Keratinocyte (primary cell): ENCODE measurements around the gene NPY4R. TPM values are rescaled to one million over a fixed set of nuclear protein-coding genes. Genes with fewer than 3 reads are reported as not detected.
"Not testable (repeated sequence)": the region's sequence is repeated elsewhere in the genome, so short reads cannot be mapped to it uniquely, and the experiment has no call there.

Experiments
- DNase-seq: peaks from one replicate; pipeline ENCODE4 v3.0.0-alpha.2; 2011; ENCODE audit warnings: low read depth, missing footprints, low spot score
- FAIRE-seq: peaks from 2 replicates; lab custom pipeline; 2011; peaks lifted over from hg19 to GRCh38; lab: Jason Lieb, UNC
- H2AFZ ChIP-seq: 2 replicates; pipeline ENCODE4 v1.6.0; 2012; ENCODE audit warnings: low read length, control low read depth, inconsistent platforms; ENCODE audit not compliant: control insufficient read depth
- H3K27ac ChIP-seq: 2 replicates; pipeline ENCODE4 v1.5.1; 2011; ENCODE audit warnings: low read length; ENCODE audit not compliant: control insufficient read depth, insufficient read depth
- H3K27me3 ChIP-seq: 3 replicates; pipeline ENCODE4 v1.6.0; 2011; ENCODE audit warnings: low read length; ENCODE audit not compliant: control insufficient read depth, insufficient read depth; ENCODE audit errors: extremely low read depth
- H3K36me3 ChIP-seq, 2 experiments: 2 replicates in 1 of 2; 3 replicates in 1 of 2; pipeline ENCODE4 v1.5.1; 2011; ENCODE audit warnings: low read length in 2 of 2, mild to moderate bottlenecking in 1 of 2; ENCODE audit not compliant: control insufficient read depth in 2 of 2, insufficient read depth in 2 of 2; ENCODE audit errors: extremely low read depth in 1 of 2
- H3K4me1 ChIP-seq: 3 replicates; pipeline ENCODE4 v1.5.1; 2011; ENCODE audit warnings: low read length; ENCODE audit not compliant: control insufficient read depth, insufficient read depth; ENCODE audit errors: extremely low read depth
- H3K4me2 ChIP-seq: 3 replicates; pipeline ENCODE4 v1.6.0; 2011; ENCODE audit warnings: low read depth, low read length; ENCODE audit not compliant: control insufficient read depth, insufficient read depth; ENCODE audit errors: extremely low read depth
- H3K4me3 ChIP-seq, 3 experiments: fragments of 200-600 bp in 1 of 3; sonication (generic) in 1 of 3; 2 replicates in 2 of 3; 3 replicates in 1 of 3; pipeline ENCODE4 v1.5.1; 2011 to 2016; ENCODE audit warnings: low read length in 3 of 3, mild to moderate bottlenecking in 3 of 3, control low read depth in 2 of 3, inconsistent platforms in 1 of 3, low read depth in 1 of 3, mixed read lengths in 1 of 3, mixed run types in 1 of 3, moderate library complexity in 1 of 3; ENCODE audit not compliant: control insufficient read depth in 2 of 3, insufficient read depth in 2 of 3; ENCODE audit errors: extremely low read depth in 1 of 3
- H3K79me2 ChIP-seq: 2 replicates; pipeline ENCODE4 v1.6.0; 2012; ENCODE audit warnings: low read length; ENCODE audit not compliant: control insufficient read depth, insufficient read depth
- H3K9ac ChIP-seq: 3 replicates; pipeline ENCODE4 v1.6.0; 2011; ENCODE audit warnings: low read length; ENCODE audit not compliant: control insufficient read depth, insufficient read depth; ENCODE audit errors: extremely low read depth
- H3K9me1 ChIP-seq: 3 replicates; pipeline ENCODE4 v1.6.0; 2011; ENCODE audit warnings: low read length; ENCODE audit not compliant: control insufficient read depth, insufficient read depth; ENCODE audit errors: extremely low read depth
- H3K9me3 ChIP-seq: 2 replicates; pipeline ENCODE4 v1.5.1; 2012; ENCODE audit warnings: low read depth, low read length; ENCODE audit not compliant: control insufficient read depth
- H4K20me1 ChIP-seq: 3 replicates; pipeline ENCODE4 v1.6.0; 2011; ENCODE audit warnings: low read length; ENCODE audit not compliant: control insufficient read depth, insufficient read depth; ENCODE audit errors: extremely low read depth
- dilution Hi-C: fragments of 300-500 bp; cut with MboI; formaldehyde crosslinking; loops from one replicate; pipeline ENCODE4 v1.7.0; 2020; ENCODE audit warnings: low sequenced_read_pairs; ENCODE audit not compliant: extremely low pct_ligation_motif_present
- polyA plus RNA-seq, 5 experiments: library from polyadenylated mRNA; depleted of rRNA in 3 of 5; stranded (reverse) in 3 of 5; stranded (forward) in 1 of 5; unstranded in 1 of 5; fragments of >200 nt; gene quantifications; 1 replicate in 1 of 5; 2 replicates in 3 of 5; 3 replicates in 1 of 5; pipeline versions ENCODE4 v1.2.1 to v1.2.3, GENCODE V29; 2011 to 2012; ENCODE audit warnings: missing spikeins in 2 of 5, low read depth in 1 of 5, low replicate concordance in 1 of 5

Gene NPY4R
- polyA plus RNA-seq, 1 donor (not counting 4 experiments of a cell fraction or from before 2014, with no cell fraction given), result 0.80 TPM

GRCh38 chr10:46455992-46456391 is 9.8 kb downstream of the NPY4R start:
- H3K4me2 ChIP-seq, H3K4me3 ChIP-seq, H3K27ac ChIP-seq, DNase-seq, H3K9ac ChIP-seq, H2AFZ ChIP-seq, H3K27me3 ChIP-seq, H3K4me1 ChIP-seq, FAIRE-seq, H3K9me1 ChIP-seq, dilution Hi-C loops, H3K79me2 ChIP-seq, H4K20me1 ChIP-seq, H3K9me3 ChIP-seq, H3K36me3 ChIP-seq: not testable (repeated sequence)

- H3K27ac ChIP-seq, FAIRE-seq, H2AFZ ChIP-seq, H4K20me1 ChIP-seq, H3K9me3 ChIP-seq, H3K27me3 ChIP-seq, H3K4me3 ChIP-seq, H3K36me3 ChIP-seq, H3K9me1 ChIP-seq, dilution Hi-C loops, DNase-seq, H3K9ac ChIP-seq, H3K4me1 ChIP-seq, H3K4me2 ChIP-seq, H3K79me2 ChIP-seq: not testable (repeated sequence)
Observed at GRCh38 chr10:46451365-46451764, 14.4 kb downstream of the NPY4R start.

GRCh38 chr10:46450829-46451228 is 14.9 kb downstream of the NPY4R start:
- H3K27me3 ChIP-seq, dilution Hi-C loops, H2AFZ ChIP-seq, H3K4me1 ChIP-seq, H3K79me2 ChIP-seq, DNase-seq, H3K36me3 ChIP-seq, H3K9me3 ChIP-seq, H3K9me1 ChIP-seq, H4K20me1 ChIP-seq, H3K27ac ChIP-seq, H3K9ac ChIP-seq, FAIRE-seq, H3K4me2 ChIP-seq, H3K4me3 ChIP-seq: not testable (repeated sequence)

- H3K9me1 ChIP-seq, FAIRE-seq, H4K20me1 ChIP-seq, H3K4me3 ChIP-seq, H3K27me3 ChIP-seq, H3K9ac ChIP-seq, DNase-seq, H2AFZ ChIP-seq, H3K4me2 ChIP-seq, H3K4me1 ChIP-seq, H3K27ac ChIP-seq, dilution Hi-C loops, H3K79me2 ChIP-seq, H3K36me3 ChIP-seq, H3K9me3 ChIP-seq: not testable (repeated sequence)
Observed at GRCh38 chr10:46447439-46447838, 18.3 kb downstream of the NPY4R start.

GRCh38 chr10:46445389-46446122 is 20.2 kb downstream of the NPY4R start:
- H3K79me2 ChIP-seq, H3K36me3 ChIP-seq, H3K4me3 ChIP-seq, H3K27ac ChIP-seq, H3K9ac ChIP-seq, DNase-seq, H3K9me1 ChIP-seq, H2AFZ ChIP-seq, H4K20me1 ChIP-seq, H3K27me3 ChIP-seq, dilution Hi-C loops, FAIRE-seq, H3K9me3 ChIP-seq, H3K4me2 ChIP-seq: not testable (repeated sequence)
- peaks cover 10% of the 10 kb centered on the region for H3K4me1 ChIP-seq
